ENCODE data around the gene MGME1.

The MGME1 gene

GRCh38 chr20:17943343-17943742, 25.5 kb upstream of the MGME1 start:
- no peak for DNase-seq
- Mint-ChIP-seq H3K4me3 (no peak overlapping the region), H3K27me3 (ENCODE audit: low read depth, poor library complexity) (no peaks in the 10 kb centered on the region), H3K36me3 (ENCODE audit: low read depth) (peaks cover 68% of the 10 kb centered on the region), H3K27ac (no peak overlapping the region), H3K9me3 (no peaks in the 10 kb centered on the region), H3K4me1 (peaks cover 24% of the 10 kb centered on the region)
- TF ChIP-seq CTCF (IDR thresholded peaks at IDR 0.05) = no peak

- Mint-ChIP-seq H3K27ac (peak overlapping the region; percentile 41), H3K27me3 (ENCODE audit: low read depth, poor library complexity) (no peaks in the 10 kb centered on the region), H3K4me3 (no peak overlapping the region), H3K9me3 (no peaks in the 10 kb centered on the region), H3K36me3 (ENCODE audit: low read depth) (peaks cover 85% of the 10 kb centered on the region), H3K4me1 (peaks cover 9% of the 10 kb centered on the region)
- no peak for DNase-seq
- no peak for TF ChIP-seq CTCF (IDR thresholded peaks at IDR 0.05)
These were observed 23.9 kb upstream of the MGME1 start for GRCh38 chr20:17944854-17945474.

GRCh38 chr20:17946040-17946439, 22.8 kb upstream of the MGME1 start:
- Mint-ChIP-seq H3K27ac (peak overlapping the region; percentile 22), H3K9me3 (no peaks in the 10 kb centered on the region), H3K4me1 (no peaks in the 10 kb centered on the region), H3K4me3 (no peak overlapping the region), H3K36me3 (ENCODE audit: low read depth) (peaks cover 94% of the 10 kb centered on the region), H3K27me3 (ENCODE audit: low read depth, poor library complexity) (no peaks in the 10 kb centered on the region)
- no peak for TF ChIP-seq CTCF (IDR thresholded peaks at IDR 0.05)
- no peak for DNase-seq

GRCh38 chr20:17946572-17947473, 22.0 kb upstream of the MGME1 start:
- Mint-ChIP-seq H3K9me3 (no peaks in the 10 kb centered on the region), H3K27me3 (ENCODE audit: low read depth, poor library complexity) (no peaks in the 10 kb centered on the region), H3K36me3 (ENCODE audit: low read depth) (peaks cover 95% of the 10 kb centered on the region), H3K4me1 (no peaks in the 10 kb centered on the region), H3K4me3 (no peak overlapping the region), H3K27ac (peak overlapping the region; percentile 22)
- TF ChIP-seq CTCF (IDR thresholded peaks at IDR 0.05) = no peak
- DNase-seq = no peak

GRCh38 chr20:17947474-17947815, 21.4 kb upstream of the MGME1 start:
- DNase-seq = no peak
- H3K4me1 Mint-ChIP-seq = no peaks in the 10 kb centered on the region
- no peak overlapping the region for H3K27ac Mint-ChIP-seq
- H3K27me3 Mint-ChIP-seq (ENCODE audit: low read depth, poor library complexity) = no peaks in the 10 kb centered on the region
- no peaks in the 10 kb centered on the region for H3K9me3 Mint-ChIP-seq
- TF ChIP-seq CTCF (IDR thresholded peaks at IDR 0.05) = no peak
- H3K36me3 Mint-ChIP-seq (ENCODE audit: low read depth) = peaks cover 95% of the 10 kb centered on the region
- H3K4me3 Mint-ChIP-seq = no peak overlapping the region

Data from nephron progenitor cell (in vitro differentiated cells).